ENCODE measurements around the gene PDE4D.

- no peak for TF ChIP-seq CTCF (IDR thresholded peaks at IDR 0.05; ENCODE audit: low read length)
- TF ChIP-seq EZH2 (optimal IDR thresholded peaks at IDR 0.05; ENCODE audit: low read depth, low read length) = no peak
- no peak for TF ChIP-seq EZH2phosphoT487 (IDR thresholded peaks at IDR 0.05; ENCODE audit: low read length)
Observed at GRCh38 chr5:59238126-59238902, 655.2 kb downstream of the PDE4D start.

Measured in MM.1S (cell line).